Measurements from ENCODE around the gene CFC1.
"Not testable (repeated sequence)": the region's sequence is repeated elsewhere in the genome, so short reads cannot be mapped to it uniquely, and the experiment has no call there.

The CFC1 gene

DNA sequence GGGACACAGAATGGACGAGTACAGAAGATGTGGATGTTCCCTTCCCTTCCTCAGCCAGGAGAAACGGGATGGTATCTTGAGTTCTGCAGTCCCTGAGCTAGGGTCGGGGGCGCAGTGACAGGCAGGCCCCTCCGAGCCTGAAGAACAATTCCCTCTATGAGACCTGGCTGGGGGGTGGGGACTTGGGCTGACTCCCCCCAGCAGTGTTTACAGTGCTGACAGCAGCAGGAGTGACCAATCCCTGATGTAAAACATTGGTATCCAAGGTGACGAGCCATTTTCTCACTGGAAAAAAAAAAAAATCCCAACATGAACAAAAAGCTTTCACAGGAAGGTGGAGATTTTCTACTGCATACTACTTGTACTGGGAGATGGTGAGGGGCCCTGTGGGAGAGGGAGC lies at the start of gene CFC1:
Gene CFC1, minus strand, starts transcription at position 183 of the 400 bp plus-strand sequence. CDS start 288 bp downstream, outside the sequence.
- not testable (repeated sequence) for DNase-seq (ENCODE audit: low read depth in 2 of 2)

DNA sequence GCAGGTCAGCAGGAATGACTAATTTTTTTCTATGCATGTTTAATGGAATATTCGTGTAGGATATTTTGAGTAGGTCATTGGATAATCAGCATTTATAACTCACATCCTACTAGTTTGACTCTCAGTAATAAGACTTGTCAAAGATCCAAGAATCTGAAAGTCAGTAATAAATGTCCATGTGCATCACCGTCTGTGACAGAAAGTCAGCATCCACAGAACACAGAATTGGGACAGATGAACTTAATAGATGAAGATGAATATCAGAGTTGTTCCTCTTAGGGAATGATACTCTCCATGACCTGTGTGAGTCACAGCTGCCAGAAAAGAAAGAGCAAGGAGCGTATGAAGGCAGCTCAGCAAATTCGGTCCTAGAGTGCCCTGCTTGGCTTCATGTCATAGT lies 42.3 kb upstream of the CFC1 start:
- not testable (repeated sequence) for DNase-seq (ENCODE audit: low read depth in 2 of 2)

DNA sequence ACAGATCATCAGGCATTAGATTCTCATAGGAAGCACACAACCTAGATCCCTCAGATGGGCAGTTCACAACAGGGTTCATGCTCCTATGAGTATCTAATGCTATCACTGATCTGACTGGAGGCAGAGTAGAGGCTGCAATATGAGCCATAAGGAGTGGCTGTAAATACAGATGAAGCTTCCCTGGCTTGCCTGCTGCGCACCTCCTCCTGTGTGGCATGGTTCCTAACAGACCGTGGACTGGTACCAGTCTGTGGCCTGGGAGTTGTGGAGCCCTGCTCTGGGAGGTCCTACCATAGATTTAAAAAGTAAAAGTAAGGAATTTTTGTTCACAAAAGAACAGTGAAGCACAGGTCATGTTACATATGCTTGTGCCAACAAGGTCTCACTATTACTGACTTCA lies 39.6 kb upstream of the CFC1 start:
- not testable (repeated sequence) for DNase-seq (ENCODE audit: low read depth in 2 of 2)

DNA sequence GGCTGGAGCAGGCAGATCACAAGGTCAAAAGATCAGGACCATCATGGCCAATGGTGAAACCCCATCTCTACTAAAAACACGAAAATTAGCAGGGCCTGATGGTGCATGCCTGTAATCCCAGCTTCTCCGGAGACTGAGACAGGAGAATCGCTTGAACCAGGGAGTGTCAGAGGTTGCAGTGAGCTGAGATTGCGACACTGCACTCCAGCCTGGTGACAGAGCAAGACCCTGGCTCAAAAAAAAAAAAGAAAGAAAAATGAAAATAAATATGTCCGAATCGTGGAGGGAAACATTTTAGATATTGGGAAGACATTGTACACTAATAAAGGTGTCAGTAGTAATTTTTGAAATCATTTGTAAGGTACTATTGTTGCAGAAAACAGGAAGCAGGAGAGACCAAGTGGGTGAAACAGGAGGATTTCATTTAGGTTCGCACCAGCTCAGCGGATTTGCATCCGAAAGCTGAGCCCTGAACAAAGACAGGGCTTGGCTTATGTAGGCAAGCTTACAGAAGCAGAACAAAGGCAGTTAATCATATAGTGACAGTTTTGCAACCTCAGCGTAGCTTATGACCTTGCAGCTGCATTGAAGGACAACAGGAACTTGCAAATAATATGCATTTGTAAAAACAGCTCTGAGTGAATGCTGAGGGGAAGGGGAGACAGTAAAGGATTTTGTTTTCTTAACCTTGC lies 29.6 kb upstream of the CFC1 start:
- not testable (repeated sequence) for DNase-seq (ENCODE audit: low read depth in 2 of 2)

DNA sequence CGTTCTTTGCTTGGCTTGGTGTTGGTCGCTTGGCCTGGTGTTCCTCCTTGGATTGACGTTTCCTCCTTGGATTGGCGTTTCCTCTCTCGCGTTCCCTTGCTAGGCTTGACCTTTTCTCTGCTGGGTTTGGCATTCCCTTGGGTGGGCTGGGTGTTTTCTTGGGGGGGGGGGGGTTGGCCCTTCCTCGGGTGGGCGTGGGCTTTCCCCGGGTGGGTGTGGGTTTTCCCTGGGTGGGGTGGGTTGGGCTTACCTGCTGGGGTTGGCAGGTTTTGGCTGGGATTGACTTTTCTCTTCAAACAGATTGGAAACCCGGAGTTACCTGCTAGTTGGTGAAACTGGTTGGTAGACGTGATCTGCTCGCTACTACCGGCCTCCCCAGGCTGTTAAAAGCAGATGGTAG lies 11.8 kb upstream of the CFC1 start, which contains the start of gene POTEJ:
Gene POTEJ, plus strand, starts transcription at position 301 of the 400 bp plus-strand sequence. Its CDS starts 93 bp downstream, at position 394.
- DNase-seq (ENCODE audit: low read depth in 2 of 2) = not testable (repeated sequence)

DNA sequence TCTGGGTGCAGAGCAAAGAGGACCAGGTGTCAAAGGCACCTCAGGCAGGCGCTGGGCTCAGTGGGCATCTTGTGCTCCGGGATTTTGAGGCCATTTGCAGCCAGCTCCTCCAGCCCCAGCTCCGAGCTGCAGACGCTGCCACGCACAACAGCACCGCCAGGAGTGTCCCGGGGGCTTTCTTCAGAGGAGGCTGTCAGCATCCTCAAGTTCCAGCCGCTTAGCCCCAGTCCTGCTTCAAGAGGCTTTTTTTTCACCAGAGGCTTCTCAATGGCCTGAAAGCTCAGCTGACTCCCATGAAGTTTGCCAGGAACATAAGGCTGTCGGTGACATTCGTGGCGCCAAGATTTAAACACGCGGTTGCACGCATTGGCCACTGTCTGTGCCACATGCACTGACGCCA lies 11.1 kb upstream of the CFC1 start:
- DNase-seq (ENCODE audit: low read depth in 2 of 2) = not testable (repeated sequence)

DNA sequence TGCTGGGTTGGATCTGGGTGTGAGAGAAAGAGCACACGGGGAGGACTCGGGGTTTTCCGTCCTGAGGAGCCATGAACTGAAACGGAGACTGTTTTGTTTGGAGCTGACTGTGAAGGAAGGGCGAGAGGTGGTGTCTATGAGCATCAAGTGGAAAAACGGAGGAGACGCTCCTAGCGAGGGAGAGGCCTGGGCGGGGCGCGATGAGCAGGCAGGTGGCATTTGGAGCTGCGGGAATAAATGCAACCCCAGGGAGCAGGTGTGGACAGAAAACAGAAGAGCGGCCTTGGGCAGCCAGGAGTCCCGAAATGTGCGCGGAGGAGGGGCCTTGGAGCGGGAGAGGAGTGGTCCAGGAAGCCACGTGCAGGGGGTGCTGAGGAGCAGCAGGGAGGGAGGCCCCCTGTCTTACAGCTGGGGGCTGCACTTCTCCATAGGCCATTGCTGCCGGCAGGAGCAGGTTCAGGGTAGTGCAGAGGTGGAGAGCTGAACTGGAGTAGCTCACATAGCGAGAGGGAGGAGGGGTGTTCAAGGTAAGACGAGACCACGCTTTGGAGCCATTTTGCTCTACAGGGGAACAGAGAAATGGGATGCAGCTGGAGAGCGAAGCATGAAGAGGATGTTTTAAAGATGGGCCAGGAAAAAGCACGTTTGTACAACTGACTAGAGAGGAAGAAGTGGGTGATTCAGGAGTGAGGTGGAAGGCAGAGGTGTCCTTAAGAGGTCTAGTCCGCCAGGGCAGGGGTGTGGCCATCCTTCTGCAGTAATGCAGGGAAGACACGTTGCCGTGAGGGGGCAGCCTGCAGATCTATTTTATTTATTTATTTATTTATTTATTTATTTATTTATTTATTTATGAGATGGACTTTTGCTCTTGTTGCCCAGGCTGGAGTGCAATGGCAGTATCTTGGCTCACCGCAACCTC lies 9.9 kb upstream of the CFC1 start:
- not testable (repeated sequence) for DNase-seq (ENCODE audit: low read depth in 2 of 2)

DNA sequence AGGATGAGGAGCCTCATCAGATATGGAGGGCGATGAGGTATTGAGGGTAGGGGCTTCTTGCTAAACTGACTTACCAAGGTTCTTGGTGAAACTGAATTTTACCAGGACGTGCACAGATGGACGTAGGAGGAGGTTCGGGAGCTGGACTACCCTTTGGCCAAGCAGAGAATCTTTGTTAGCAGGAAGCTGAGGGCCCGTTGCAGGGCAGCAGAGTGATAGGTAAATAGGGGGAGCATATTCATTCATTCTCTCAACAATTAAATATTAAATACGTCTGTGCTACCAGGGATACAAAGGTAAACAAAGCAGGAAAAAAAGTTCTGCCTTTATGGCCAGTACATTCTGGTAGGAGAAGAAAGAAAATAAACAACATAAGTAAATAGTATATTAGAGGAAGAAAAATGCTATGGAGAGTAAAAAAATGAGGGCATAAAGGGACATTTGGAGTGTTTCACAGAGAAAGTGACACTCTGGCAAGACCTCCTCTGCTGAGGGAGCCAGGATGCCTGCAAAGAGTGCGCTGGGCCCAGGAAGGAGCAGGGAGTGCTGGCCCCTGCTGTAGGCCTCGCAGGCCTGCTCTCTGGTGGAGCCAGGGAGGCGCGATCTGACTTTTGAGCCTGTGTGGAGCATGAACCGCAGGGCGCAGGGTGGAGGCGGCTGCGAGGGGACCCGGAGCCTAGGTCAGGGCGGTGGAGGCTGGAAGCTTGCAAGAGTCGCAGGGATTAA lies 9.1 kb upstream of the CFC1 start:
- DNase-seq (ENCODE audit: low read depth in 2 of 2) = not testable (repeated sequence)

DNA sequence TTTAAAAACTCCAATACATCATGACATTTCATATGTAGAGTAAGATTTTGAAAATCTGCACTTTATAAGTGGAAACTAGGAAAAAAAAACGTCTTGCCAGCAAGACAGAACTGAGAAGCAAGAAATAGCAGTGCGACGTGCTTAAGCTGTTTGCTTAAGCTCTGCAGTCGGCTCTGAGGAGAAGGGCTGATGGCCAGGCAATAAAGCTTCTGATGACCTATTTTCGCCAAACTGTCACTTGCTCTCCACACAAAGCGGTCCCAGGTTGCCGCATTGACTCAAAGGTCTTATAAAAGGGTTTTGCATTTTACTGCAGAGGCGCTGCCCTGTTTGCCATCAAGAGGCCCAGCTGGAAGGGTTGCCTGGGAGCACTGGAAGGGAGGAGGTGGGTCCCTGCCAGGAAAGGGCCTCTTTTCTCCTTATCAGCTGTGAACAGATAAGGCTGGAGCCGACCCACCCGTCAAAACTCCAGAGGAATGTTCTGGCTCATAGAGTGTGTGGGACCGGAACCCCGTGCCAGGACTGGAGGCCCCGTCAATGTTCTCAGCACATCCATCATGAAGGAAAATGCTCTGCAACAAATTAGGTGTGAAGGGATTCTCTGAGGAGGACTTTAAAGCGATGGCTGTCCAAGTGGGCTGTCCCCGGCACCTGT lies 2.4 kb upstream of the CFC1 start:
- not testable (repeated sequence) for DNase-seq (ENCODE audit: low read depth in 2 of 2)

DNA sequence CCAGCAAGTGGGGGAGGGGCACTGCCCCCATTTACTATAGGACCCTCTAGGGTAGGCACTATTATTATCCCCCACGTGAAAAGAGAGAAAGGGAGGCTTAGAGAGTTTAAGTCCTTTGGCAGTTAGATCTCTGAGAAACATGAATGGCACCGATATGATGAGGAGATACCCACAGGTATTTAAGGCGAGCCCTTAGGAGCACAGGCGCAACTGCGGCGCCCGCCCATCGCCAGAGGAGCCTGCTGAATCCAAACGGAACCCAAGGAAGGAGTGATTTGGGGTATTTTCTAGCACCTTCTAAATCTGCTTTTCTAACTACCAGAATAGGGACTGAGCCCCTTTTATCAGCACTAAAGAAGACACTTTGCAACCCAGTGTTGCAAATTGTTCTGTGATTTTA lies 551 bp upstream of the CFC1 start:
- DNase-seq (ENCODE audit: low read depth in 2 of 2) = not testable (repeated sequence)

DNA sequence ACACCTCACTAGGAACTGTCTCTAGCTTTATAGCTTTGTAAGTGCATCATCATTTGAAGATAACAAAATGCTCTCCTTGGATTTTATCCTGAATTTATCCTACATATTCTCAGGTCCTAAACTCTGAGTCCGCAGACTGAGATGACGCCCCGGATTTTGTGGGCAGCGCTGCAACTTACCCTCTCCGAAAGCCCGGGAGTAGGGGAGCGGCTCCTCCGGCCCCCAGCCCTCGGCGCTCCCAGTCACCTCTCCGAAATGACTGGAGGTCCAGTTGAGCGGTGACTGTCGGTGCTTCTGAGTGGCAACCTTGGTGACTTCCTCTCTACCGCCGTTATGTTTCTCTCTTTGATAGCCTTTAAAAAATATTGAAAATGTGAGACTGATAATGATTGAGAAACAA lies 912 bp downstream of the CFC1 start:
- DNase-seq (ENCODE audit: low read depth in 2 of 2) = not testable (repeated sequence)

DNA sequence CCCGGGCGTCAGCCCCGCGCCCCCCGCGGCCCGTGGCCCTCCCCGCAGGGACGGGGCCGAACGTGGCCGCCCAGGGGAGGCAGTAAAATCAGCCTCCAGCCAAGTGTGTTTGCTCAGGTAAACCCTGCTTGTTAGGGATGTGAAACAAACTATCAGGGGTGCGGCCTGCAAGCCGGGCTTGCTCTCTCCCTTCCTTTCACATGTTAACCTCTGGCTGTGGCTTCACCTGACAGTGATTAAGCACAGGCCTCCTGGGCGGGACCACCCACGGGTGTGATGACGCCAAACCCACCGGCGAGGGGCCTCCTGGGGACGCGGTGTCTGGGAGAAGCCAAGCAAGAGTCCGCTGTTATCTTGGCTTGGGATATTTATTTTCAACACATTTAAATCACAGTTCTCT lies 1.4 kb downstream of the CFC1 start:
- DNase-seq (ENCODE audit: low read depth in 2 of 2) = not testable (repeated sequence)

DNA sequence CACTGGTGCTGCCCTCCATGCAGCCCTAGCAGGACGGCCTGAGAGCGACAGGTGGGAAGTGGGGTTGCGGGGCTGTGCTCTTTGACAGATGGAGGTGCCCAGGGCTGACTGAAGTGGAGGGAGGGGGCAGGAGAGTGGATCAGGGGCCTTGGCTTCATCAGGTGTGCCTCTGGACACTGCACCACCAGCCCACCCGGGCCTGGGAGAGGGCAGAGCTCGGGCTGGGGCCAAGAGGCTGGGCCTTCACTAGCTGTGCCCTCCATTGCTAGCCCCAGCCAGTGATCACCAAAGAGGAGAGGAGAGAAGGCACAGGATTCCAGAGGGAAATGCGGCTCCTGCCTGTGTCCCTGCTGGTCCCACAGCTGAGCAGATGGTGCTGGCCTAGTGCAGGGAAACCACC lies 2.6 kb downstream of the CFC1 start:
- DNase-seq (ENCODE audit: low read depth in 2 of 2) = not testable (repeated sequence)

DNA sequence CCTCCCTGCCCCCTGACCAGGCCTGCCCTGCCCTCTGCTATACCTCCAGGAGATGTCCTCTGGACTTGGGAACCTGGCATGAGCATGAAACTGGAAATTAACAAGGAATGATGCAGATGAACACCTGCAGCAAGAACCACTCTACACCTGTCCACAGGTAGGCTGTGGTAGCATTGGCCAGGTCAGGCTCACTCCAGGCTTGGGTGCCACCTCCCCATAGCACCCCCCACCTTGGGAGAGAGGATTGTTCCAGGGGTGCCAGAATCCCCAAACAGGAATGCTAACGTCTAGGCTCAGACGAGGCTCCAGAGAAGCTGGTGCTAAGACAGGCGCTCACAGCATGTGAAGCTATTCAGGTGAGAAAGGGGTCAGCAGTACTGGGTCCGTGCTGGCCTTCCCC lies 5.4 kb downstream of the CFC1 start:
- DNase-seq (ENCODE audit: low read depth in 2 of 2) = not testable (repeated sequence)

DNA sequence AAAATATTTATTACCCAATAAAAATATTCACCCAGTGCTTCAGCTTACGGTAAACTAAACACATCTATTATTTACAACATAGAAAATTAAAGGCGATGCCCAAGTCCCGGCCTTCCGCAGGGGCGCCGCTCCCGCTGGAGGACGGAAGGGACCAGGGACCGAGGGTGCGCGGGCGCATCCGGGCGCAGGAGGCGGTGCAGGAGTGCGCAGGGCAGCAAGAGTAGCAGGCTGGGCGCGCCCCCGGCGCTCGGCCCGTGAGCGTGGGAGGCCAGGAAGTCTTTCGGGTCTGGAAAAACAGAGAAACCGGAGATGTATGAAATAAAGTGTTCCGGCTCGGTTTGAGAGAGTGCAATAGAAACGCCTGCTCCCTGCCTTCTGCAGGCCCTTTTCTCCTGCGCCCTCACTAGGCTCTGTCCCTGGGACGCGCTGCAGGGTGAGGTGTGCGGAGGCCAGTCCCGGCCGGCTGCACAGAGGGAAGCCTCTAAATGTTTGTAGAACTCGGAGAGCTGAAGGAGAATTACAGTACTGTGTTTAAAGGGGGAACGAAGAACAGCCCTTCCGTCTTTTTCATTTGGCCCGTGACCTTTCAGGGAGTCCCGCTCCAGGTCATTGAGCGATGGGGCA lies 6.5 kb downstream of the CFC1 start:
- not testable (repeated sequence) for DNase-seq (ENCODE audit: low read depth in 2 of 2)

DNA sequence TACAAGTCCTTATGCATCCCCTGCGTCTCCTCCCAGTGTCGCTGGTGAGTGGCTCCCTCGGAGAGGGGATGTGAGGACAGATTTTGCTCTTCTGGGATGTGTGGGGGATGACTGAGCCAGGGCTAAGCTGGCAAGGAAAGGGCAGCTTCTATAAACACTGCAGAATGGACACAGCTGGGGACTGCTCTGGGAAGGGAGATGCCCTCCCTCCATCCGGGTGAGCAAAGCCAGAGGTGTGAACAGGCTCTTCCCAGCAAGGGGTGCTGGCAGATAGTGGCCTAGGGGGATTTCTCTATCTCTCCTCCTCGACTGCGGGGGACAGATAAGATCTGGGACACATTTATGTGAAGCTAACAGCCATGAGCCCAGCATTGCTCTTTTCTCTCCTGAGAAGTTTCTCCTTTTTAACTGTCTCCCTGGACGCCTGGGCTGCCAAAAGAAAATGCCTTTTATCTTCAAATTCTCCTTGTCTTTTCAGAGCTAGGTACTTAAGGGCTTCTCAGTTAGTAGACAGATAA lies 8.5 kb downstream of the CFC1 start:
- not testable (repeated sequence) for DNase-seq (ENCODE audit: low read depth in 2 of 2)

DNA sequence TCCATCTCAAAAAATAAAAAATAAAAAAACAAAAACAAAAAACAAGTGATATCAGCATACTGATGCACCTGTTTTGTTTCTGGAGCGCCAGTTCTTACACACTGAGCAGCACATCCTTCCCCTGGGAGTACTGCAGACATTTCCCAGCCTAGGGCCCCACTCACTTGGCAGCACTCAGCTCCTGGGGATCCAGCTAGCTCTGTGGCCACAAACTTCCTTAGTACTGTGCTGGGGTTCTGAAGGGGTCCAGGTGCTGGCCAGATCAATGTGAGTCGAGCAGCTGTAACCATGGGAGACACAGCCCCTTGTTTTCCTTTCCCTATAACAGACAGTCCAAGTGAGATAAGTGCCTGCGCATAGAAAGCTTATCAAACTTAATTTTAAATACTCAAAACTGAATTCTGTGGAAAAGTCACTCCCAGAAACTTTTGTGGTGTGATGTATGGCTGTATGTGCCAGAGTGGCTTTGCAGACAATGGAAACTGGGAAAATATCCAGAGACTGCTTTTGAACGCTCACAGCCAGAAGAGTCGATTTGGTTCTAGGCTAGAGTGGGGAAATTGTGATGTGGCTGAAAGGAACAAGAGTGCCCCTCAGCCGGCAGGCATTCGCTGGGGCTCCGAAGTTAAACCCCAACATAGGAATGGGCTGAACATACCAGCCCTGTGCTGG lies 9.1 kb downstream of the CFC1 start:
- DNase-seq (ENCODE audit: low read depth in 2 of 2) = not testable (repeated sequence)

DNA sequence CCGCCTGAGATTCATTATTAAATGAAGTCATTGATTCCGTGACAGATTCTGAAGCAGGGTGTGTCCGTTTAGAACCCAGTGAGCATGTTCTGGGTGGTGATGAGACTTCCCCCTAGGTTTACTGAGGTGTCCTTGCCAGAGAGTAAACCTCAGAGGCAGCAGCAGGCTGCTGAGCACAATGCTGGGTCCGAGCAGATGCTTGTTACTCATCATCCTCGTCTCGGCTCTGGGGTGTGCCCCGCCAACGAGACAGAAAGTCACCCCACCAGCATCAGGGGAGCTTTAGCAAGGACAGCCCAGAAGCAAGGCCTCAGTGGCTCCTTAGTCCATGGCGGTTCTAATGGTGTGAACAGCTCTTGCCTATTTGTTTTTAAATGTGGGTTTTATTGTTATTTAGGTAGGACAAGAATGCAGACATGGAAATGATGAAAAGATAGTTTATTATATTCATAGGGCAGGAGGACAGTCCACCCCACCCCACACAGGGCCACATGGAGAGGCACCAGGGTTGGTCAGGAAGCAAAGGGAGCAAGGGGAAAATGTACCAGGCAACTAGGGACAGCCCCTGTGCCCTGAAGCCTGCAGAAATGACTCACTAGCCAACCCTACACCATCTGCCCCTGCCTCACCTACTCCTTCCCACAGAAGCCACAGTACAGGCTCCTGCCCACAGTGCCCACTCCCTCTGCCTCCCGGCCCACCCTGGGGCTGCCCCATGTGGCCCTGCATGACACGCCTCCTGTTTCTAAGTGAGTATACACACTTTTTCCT lies 10.5 kb downstream of the CFC1 start:
- DNase-seq (ENCODE audit: low read depth in 2 of 2) = not testable (repeated sequence)

DNA sequence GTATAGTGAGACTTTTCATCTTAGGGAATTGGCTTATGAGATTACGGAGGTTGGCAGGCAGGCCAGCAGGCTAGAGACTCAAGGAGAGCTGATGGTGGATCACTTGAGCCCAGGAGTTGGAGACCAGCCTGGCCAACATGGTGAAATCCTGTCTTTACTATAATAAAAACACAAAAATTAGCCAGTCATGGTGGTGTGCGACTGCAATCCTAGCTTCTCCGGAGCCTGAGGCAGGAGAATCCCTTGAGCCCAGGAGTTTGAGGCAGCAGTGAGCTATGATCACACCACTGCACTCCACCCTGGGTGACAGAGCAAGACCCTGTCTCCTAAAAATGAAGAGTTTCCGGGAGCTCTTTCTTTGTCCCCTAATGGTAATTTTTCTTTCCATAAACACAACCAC lies 14.6 kb downstream of the CFC1 start:
- not testable (repeated sequence) for DNase-seq (ENCODE audit: low read depth in 2 of 2)
